HuH-7 (cell line): Measurements from ENCODE around the gene KNDC1.
"Not testable (repeated sequence)": the region's sequence is repeated elsewhere in the genome, so short reads cannot be mapped to it uniquely, and the experiment has no call there.

Experiments
- DNase-seq: peaks from one replicate; pipeline ENCODE4 v3.0.0; 2011; ENCODE audit warnings: low spot score

Gene KNDC1

GRCh38 chr10:133141144-133141957, 18.7 kb upstream of the KNDC1 start:
- no peak for DNase-seq

GRCh38 chr10:133141958-133142340, 18.1 kb upstream of the KNDC1 start:
- DNase-seq = no peak

GRCh38 chr10:133142523-133143199, 17.4 kb upstream of the KNDC1 start:
- no peak for DNase-seq

- no peak for DNase-seq
These were observed 16.9 kb upstream of the KNDC1 start for GRCh38 chr10:133143200-133143533.

- no peak for DNase-seq
These were observed 16.5 kb upstream of the KNDC1 start for GRCh38 chr10:133143546-133143945.

- no peak for DNase-seq
These were observed 15.2 kb upstream of the KNDC1 start for GRCh38 chr10:133144771-133145170.

- no peak for DNase-seq
These were observed 9.8 kb upstream of the KNDC1 start for GRCh38 chr10:133150226-133150625.

GRCh38 chr10:133150656-133151055, 9.4 kb upstream of the KNDC1 start:
- no peak for DNase-seq

GRCh38 chr10:133151071-133151470, 8.9 kb upstream of the KNDC1 start:
- DNase-seq = not testable (repeated sequence)

GRCh38 chr10:133151543-133151972, 8.5 kb upstream of the KNDC1 start:
- no peak for DNase-seq

GRCh38 chr10:133154411-133154810, 5.6 kb upstream of the KNDC1 start:
- no peak for DNase-seq

GRCh38 chr10:133154996-133155778, 4.8 kb upstream of the KNDC1 start:
- no peak for DNase-seq

- no peak for DNase-seq
These were observed 3.1 kb upstream of the KNDC1 start for GRCh38 chr10:133156674-133157579.

- no peak for DNase-seq
These were observed 2.2 kb upstream of the KNDC1 start for GRCh38 chr10:133157662-133158436.

- no peak for DNase-seq
These were observed 1.6 kb upstream of the KNDC1 start for GRCh38 chr10:133158437-133158755.

GRCh38 chr10:133158756-133159610, 1.0 kb upstream of the KNDC1 start:
- no peak for DNase-seq

- no peak for DNase-seq
These were observed 439 bp upstream of the KNDC1 start for GRCh38 chr10:133159611-133159949.

- no peak for DNase-seq
These were observed 930 bp downstream of the KNDC1 start for GRCh38 chr10:133160826-133161471.

- no peak for DNase-seq
These were observed 1.6 kb downstream of the KNDC1 start for GRCh38 chr10:133161486-133162109.
